Right renal pelvis (tissue), 4 donors: Measurements from ENCODE around the gene RPL29. TPM values are rescaled to one million over a fixed set of nuclear protein-coding genes. Genes with fewer than 3 reads are reported as not detected.

ENCODE experiments used
- DNase-seq, 4 donors: peaks; one replicate each; pipeline ENCODE4 v3.0.0-alpha.2; 2013; ENCODE audit warnings: low read depth in 4 of 4, low spot score in 3 of 4, missing footprints in 1 of 4
- polyA plus RNA-seq, 4 donors: library from polyadenylated mRNA; unstranded; fragments of 120-200 nt; gene quantifications; one replicate each; pipeline ENCODE4 v1.2.1, GENCODE V29; 2013; ENCODE audit not compliant: insufficient read length in 4 of 4

RPL29 gene
- polyA plus RNA-seq, 4 donors, result 1,532 to 1,899 (median 1,617) TPM

GRCh38 chr3:51967384-51968169 is 28.1 kb downstream of the RPL29 start, which contains the start of gene PCBP4:
TSS of gene PCBP4 (minus strand) at chr3:51967454. CDS start at chr3:51961240, 6,214 bp downstream.
- DNase-seq, result peak in 1 of 4 donors; percentile 38

GRCh38 chr3:51966922-51967383 is 28.7 kb downstream of the RPL29 start:
- no peak for DNase-seq

GRCh38 chr3:51966486-51966885 is 29.2 kb downstream of the RPL29 start:
- no peak for DNase-seq

- no peak for DNase-seq
These were observed 29.7 kb downstream of the RPL29 start for GRCh38 chr3:51966016-51966415.

- DNase-seq, result no peak
These were observed 31.2 kb downstream of the RPL29 start for GRCh38 chr3:51964521-51964920.

GRCh38 chr3:51963951-51964451 is 31.7 kb downstream of the RPL29 start:
- DNase-seq, result peak in 1 of 4 donors; percentile 23

- no peak for DNase-seq
These were observed 32.7 kb downstream of the RPL29 start for GRCh38 chr3:51962854-51963530.

- no peak for DNase-seq
These were observed 33.8 kb downstream of the RPL29 start for GRCh38 chr3:51961602-51962569.

- no peak for DNase-seq
These were observed 34.7 kb downstream of the RPL29 start for GRCh38 chr3:51961011-51961410.

- no peak for DNase-seq
These were observed 35.3 kb downstream of the RPL29 start for GRCh38 chr3:51960386-51960785.

- DNase-seq, result no peak
These were observed 36.0 kb downstream of the RPL29 start for GRCh38 chr3:51959651-51960050.

- no peak for DNase-seq
These were observed 36.8 kb downstream of the RPL29 start for GRCh38 chr3:51958603-51959521.

- no peak for DNase-seq
These were observed 38.0 kb downstream of the RPL29 start for GRCh38 chr3:51957520-51958205.

- DNase-seq, result peak in 1 of 4 donors; percentile 38
These were observed 39.6 kb downstream of the RPL29 start for GRCh38 chr3:51955893-51956770.

- no peak for DNase-seq
These were observed 40.4 kb downstream of the RPL29 start, which contains the start of gene GPR62 for GRCh38 chr3:51955175-51955892. TSS of gene GPR62 (plus strand) at chr3:51955381. CDS start at chr3:51955653, 272 bp downstream.

GRCh38 chr3:51954713-51955112 is 41.0 kb downstream of the RPL29 start:
- DNase-seq, result no peak

- DNase-seq, result no peak
These were observed 41.6 kb downstream of the RPL29 start for GRCh38 chr3:51954105-51954504.
